CD14-positive monocyte (primary cell): ENCODE measurements around the gene RETREG3. TPM values are rescaled to one million over a fixed set of nuclear protein-coding genes. Genes with fewer than 3 reads are reported as not detected.
A peak's percentile ranks its signal among the peaks of the same experiment; 100 is the strongest.

Experiments used
- DNase-seq, 3 donors: peaks; one replicate each; pipeline ENCODE4 v3.0.0-alpha.2; 2011 to 2022
- H2AFZ ChIP-seq: 2 replicates; pipeline ENCODE4 v1.6.0; 2012; ENCODE audit warnings: mild to moderate bottlenecking, low read depth, low read length, inconsistent platforms; ENCODE audit not compliant: insufficient read depth, poor library complexity, severe bottlenecking
- H3K27ac ChIP-seq, 2 donors: 1 replicate in 1 of 2; 2 replicates in 1 of 2; pipeline ENCODE4 v1.5.1; 2012 to 2013; ENCODE audit warnings: low read length in 2 of 2, control low read depth in 1 of 2, inconsistent platforms in 1 of 2, low read depth in 1 of 2, mild to moderate bottlenecking in 1 of 2
- H3K27me3 ChIP-seq, 2 donors: one replicate each; pipeline versions ENCODE4 v1.6.0 to v1.6.1; 2011 to 2013; ENCODE audit warnings: low read length in 2 of 2; ENCODE audit not compliant: control insufficient read depth in 2 of 2, insufficient read depth in 2 of 2
- H3K36me3 ChIP-seq, 2 donors: replicated peaks in 1 of 2; 1 replicate in 1 of 2; 2 replicates in 1 of 2; pipeline versions ENCODE4 v1.5.1 to v1.6.1; 2012 to 2013; ENCODE audit warnings: low read length in 2 of 2, control low read depth in 1 of 2, inconsistent platforms in 1 of 2, mild to moderate bottlenecking in 1 of 2; ENCODE audit not compliant: insufficient read depth in 2 of 2, control insufficient read depth in 1 of 2
- H3K4me1 ChIP-seq, 2 donors: 1 replicate in 1 of 2; 2 replicates in 1 of 2; pipeline versions ENCODE4 v1.5.1 to v1.6.1; 2012 to 2013; ENCODE audit warnings: low read length in 2 of 2, control low read depth in 1 of 2, inconsistent platforms in 1 of 2, mild to moderate bottlenecking in 1 of 2, moderate library complexity in 1 of 2; ENCODE audit not compliant: insufficient read depth in 2 of 2, control insufficient read depth in 1 of 2
- H3K4me2 ChIP-seq: replicated peaks from 2 replicates; pipeline ENCODE3; 2012; ENCODE audit warnings: low read length, moderate library complexity, mild to moderate bottlenecking; ENCODE audit not compliant: poor library complexity, severe bottlenecking; ENCODE audit errors: extremely low read depth
- H3K4me3 ChIP-seq, 3 experiments: fragments of 200-600 bp in 1 of 3; sonication (generic) in 1 of 3; replicated peaks in 1 of 3; 1 replicate in 2 of 3; 2 replicates in 1 of 3; pipeline ENCODE4 v1.5.1; 2011 to 2013; ENCODE audit warnings: low read length in 3 of 3, mild to moderate bottlenecking in 3 of 3, control low read depth in 2 of 3, low read depth in 2 of 3, inconsistent platforms in 1 of 3, moderate library complexity in 1 of 3
- H3K79me2 ChIP-seq: 2 replicates; pipeline ENCODE4 v1.6.0; 2012; ENCODE audit warnings: mild to moderate bottlenecking, control low read depth, inconsistent platforms, low read length, moderate library complexity; ENCODE audit not compliant: insufficient read depth
- H3K9ac ChIP-seq: 2 replicates; pipeline ENCODE4 v1.6.0; 2017; ENCODE audit warnings: low read length, mild to moderate bottlenecking; ENCODE audit not compliant: insufficient read depth, poor library complexity, severe bottlenecking
- H3K9me3 ChIP-seq, 2 donors: replicated peaks in 1 of 2; 1 replicate in 1 of 2; 2 replicates in 1 of 2; pipeline versions ENCODE4 v1.5.1 to v1.6.1; 2012 to 2013; ENCODE audit warnings: low read length in 2 of 2, control low read depth in 1 of 2; ENCODE audit not compliant: control insufficient read depth in 1 of 2, insufficient read depth in 1 of 2
- H4K20me1 ChIP-seq: 2 replicates; pipeline ENCODE4 v1.6.0; 2012; ENCODE audit warnings: mild to moderate bottlenecking, low read length, control low read depth, moderate library complexity; ENCODE audit not compliant: insufficient read depth
- H3K27ac Mint-ChIP-seq, 7 donors: one replicate each; pipeline ENCODE4 v1.8.0; 2020; ENCODE audit warnings: mild to moderate bottlenecking in 7 of 7, mixed read lengths in 7 of 7, moderate library complexity in 6 of 7, inconsistent platforms in 2 of 7
- H3K27me3 Mint-ChIP-seq, 3 donors: one replicate each; pipeline ENCODE4 v1.8.0; 2021 to 2022; ENCODE audit warnings: low read depth in 3 of 3, mild to moderate bottlenecking in 3 of 3, mixed read lengths in 3 of 3, moderate library complexity in 3 of 3, inconsistent platforms in 1 of 3
- H3K36me3 Mint-ChIP-seq, 2 donors: one replicate each; pipeline ENCODE4 v1.8.0; 2020; ENCODE audit warnings: mixed read lengths in 2 of 2, inconsistent platforms in 1 of 2, mild to moderate bottlenecking in 1 of 2
- H3K4me1 Mint-ChIP-seq: one replicate; pipeline ENCODE4 v1.8.0; 2020; ENCODE audit warnings: mild to moderate bottlenecking, mixed read lengths
- H3K4me3 Mint-ChIP-seq, 2 donors: one replicate each; pipeline ENCODE4 v1.8.0; 2020; ENCODE audit warnings: mild to moderate bottlenecking in 2 of 2, mixed read lengths in 2 of 2, moderate library complexity in 1 of 2
- H3K9me3 Mint-ChIP-seq, 7 donors: one replicate each; pipeline ENCODE4 v1.8.0; 2020 to 2022; ENCODE audit warnings: mixed read lengths in 7 of 7, mild to moderate bottlenecking in 6 of 7, moderate library complexity in 6 of 7, inconsistent platforms in 2 of 7
- WGBS: methylation state at CpG from one replicate; pipeline ENCODE4 v1.1.5; 2013; ENCODE audit warnings: missing lambda C conversion rate; ENCODE audit not compliant: insufficient coverage; 5-methylcytosine and 5-hydroxymethylcytosine counted together
- intact Hi-C, 2 donors: fragments of 100-400 bp; cut with micrococcal nuclease; formaldehyde crosslinking; loops; one replicate each; pipeline versions ENCODE4 v1.15.0 to v1.15.1; 2023
- polyA plus RNA-seq, 3 donors: library from polyadenylated mRNA; depleted of rRNA in 1 of 3; unstranded in 2 of 3; stranded (reverse) in 1 of 3; fragments of 300-500 nt in 2 of 3; fragments of >200 nt in 1 of 3; fragmentation: Illumina TruSeq in 2 of 3; gene quantifications; 1 replicate in 2 of 3; 2 replicates in 1 of 3; pipeline ENCODE4 v1.2.3, GENCODE V29; 2012 to 2021
- TF ChIP-seq, protein P1 (sequence below): fragments of 200-600 bp; IDR thresholded peaks from one replicate; pipeline ENCODE4 v1.8.0; 2022; ENCODE audit warnings: antibody characterized with exemption, mild to moderate bottlenecking

The RETREG3 gene
- polyA plus RNA-seq, 3 donors = 34.0 to 69.9 (median 69.9) TPM

DNA sequence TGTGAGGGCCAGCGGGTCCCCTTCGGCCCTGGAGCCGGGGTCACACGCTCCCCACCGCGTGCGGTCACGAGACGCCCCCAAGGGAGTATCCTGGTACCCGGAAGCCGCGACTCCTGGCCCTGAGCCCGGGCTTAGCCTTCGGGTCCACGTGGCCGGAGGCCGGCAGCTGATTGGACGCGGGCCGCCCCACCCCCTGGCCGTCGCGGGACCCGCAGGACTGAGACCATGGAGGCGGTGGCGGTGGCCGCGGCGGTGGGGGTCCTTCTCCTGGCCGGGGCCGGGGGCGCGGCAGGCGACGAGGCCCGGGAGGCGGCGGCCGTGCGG lies 73.2 kb downstream of the RETREG3 start, which contains the start of gene NAGLU:
Gene NAGLU, plus strand, starts transcription at position 194 of the 324 bp plus-strand sequence. Its CDS starts 32 bp downstream, at position 226.
- Mint-ChIP-seq H3K9me3 (no peaks in the 10 kb centered on the region), H3K27me3 (peaks cover 0 to 6% (median 0%) of the 10 kb centered on the region in 3 donors), H3K36me3 (peaks cover 17 to 30% of the 10 kb centered on the region in 2 donors), H3K4me3 (peak within 1 kb of the TSS; percentile 80 to 88), H3K27ac (peak within 1 kb of the TSS; percentile 61 to 95 (median 93)), H3K4me1 (peaks cover 32% of the 10 kb centered on the region)
- peak within 1 kb of the TSS; percentile 83 for H2AFZ ChIP-seq
- H3K4me2 ChIP-seq = peak within 1 kb of the TSS; percentile 95
- WGBS = under 1% methylated on average over 40 of the region's 40 CpGs
- H3K9ac ChIP-seq = peak within 1 kb of the TSS; percentile 72
- H3K36me3 ChIP-seq = peaks cover 18 to 23% of the 10 kb centered on the region in 2 donors
- peaks cover 13% of the 10 kb centered on the region for H3K79me2 ChIP-seq
- H4K20me1 ChIP-seq = peaks cover 16% of the 10 kb centered on the region
- H3K9me3 ChIP-seq = no peaks in the 10 kb centered on the region
- H3K4me3 ChIP-seq = peak within 1 kb of the TSS; percentile 49 to 89 (median 75)
- H3K27ac ChIP-seq = peak within 1 kb of the TSS; percentile 62 to 89
- H3K27me3 ChIP-seq = no peaks in the 10 kb centered on the region
- DNase-seq = peak; percentile 86 to 90 (median 88)
- intact Hi-C loops = no loop called here
- H3K4me1 ChIP-seq = peaks cover 27 to 36% of the 10 kb centered on the region in 2 donors
- TF ChIP-seq, protein P1, sequence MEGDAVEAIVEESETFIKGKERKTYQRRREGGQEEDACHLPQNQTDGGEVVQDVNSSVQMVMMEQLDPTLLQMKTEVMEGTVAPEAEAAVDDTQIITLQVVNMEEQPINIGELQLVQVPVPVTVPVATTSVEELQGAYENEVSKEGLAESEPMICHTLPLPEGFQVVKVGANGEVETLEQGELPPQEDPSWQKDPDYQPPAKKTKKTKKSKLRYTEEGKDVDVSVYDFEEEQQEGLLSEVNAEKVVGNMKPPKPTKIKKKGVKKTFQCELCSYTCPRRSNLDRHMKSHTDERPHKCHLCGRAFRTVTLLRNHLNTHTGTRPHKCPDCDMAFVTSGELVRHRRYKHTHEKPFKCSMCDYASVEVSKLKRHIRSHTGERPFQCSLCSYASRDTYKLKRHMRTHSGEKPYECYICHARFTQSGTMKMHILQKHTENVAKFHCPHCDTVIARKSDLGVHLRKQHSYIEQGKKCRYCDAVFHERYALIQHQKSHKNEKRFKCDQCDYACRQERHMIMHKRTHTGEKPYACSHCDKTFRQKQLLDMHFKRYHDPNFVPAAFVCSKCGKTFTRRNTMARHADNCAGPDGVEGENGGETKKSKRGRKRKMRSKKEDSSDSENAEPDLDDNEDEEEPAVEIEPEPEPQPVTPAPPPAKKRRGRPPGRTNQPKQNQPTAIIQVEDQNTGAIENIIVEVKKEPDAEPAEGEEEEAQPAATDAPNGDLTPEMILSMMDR = peak; percentile 6

DNA sequence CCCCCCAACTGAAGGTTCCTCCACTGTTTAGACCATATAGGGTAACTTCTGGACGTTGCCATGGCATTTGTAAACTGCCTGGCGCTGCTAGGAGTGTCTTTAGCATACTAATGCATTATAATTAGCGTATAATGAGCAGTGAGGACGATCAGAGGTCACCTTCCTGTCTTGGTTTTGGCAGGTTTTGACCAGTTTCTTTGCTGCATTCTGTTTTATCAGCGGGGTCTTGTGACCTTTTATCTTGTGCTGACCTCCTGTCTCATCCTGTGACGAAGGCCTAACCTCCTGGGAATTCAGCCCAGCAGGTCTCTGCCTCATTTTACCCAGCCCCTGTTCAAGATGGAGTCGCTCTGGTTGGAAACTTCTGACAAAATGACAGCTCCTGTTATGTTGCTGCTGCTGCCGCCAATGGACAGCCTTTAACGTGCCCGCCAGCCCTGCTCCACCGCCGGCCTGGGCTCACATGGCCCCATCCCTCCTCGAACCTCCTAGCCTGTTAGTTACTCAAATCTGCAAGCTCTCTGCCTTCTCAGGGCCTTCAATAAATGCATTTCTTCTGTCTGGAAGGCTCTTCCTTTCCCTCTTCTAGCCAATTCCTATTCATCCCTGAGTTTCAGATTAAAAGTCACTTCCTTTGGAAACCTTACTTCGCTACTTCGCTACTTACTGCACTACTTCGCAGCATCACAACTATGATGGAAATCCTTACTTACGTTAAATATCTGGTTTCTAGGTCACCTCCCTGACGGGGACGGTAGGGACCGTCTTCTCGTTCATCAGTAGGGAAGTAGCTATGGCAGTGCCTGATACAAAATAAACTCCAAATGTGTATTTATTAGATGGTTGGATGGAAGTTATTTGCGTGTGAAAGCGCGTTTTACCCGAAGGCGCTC lies 73.8 kb downstream of the RETREG3 start:
- Histone ChIP-seq H3K27ac (peak overlapping the region; percentile 62 to 89), H3K9me3 (no peaks in the 10 kb centered on the region), H3K79me2 (peaks cover 13% of the 10 kb centered on the region), H3K9ac (peak overlapping the region; percentile 72), H4K20me1 (peaks cover 16% of the 10 kb centered on the region), H3K4me3 (peak overlapping the region; percentile 49 to 89 (median 75)), H2AFZ (peak overlapping the region; percentile 83), H3K4me2 (peak overlapping the region; percentile 95), H3K27me3 (no peaks in the 10 kb centered on the region), H3K36me3 (peaks cover 14 to 19% of the 10 kb centered on the region in 2 donors), H3K4me1 (peaks cover 28 to 40% of the 10 kb centered on the region in 2 donors)
- 58% methylated on average over 16 of the region's 26 CpGs for WGBS
- Mint-ChIP-seq H3K9me3 (no peaks in the 10 kb centered on the region), H3K4me1 (peaks cover 36% of the 10 kb centered on the region), H3K27ac (peak overlapping the region; percentile 61 to 95 (median 93)), H3K4me3 (peak overlapping the region; percentile 78 to 84), H3K27me3 (peaks cover 0 to 11% (median 0%) of the 10 kb centered on the region in 3 donors), H3K36me3 (peaks cover 11 to 24% of the 10 kb centered on the region in 2 donors)
- TF ChIP-seq, protein P1 = no peak
- intact Hi-C loops = no loop called here
- DNase-seq = no peak
